A673 (cell line): ENCODE measurements around the gene FBXO41.

Experiments
- CTCF ChIP-seq: fragments of 300-800, 200-600 bp; sonication (generic); conservative IDR thresholded peaks from 2 replicates; pipeline ENCODE4 v1.5.1; 2017; ENCODE audit warnings: low read depth, mild to moderate bottlenecking, antibody characterized with exemption, low read length, moderate library complexity, mixed read lengths
- EZH2 ChIP-seq: fragments of 200-600 bp; sonication (generic); IDR thresholded peaks from 2 replicates; pipeline ENCODE4 v1.6.1; 2017; ENCODE audit warnings: borderline replicate concordance, low read depth, mild to moderate bottlenecking, mixed read lengths, antibody characterized with exemption, low read length; ENCODE audit not compliant: poor library complexity, severe bottlenecking

GRCh38 chr2:73295751-73296400, 11.6 kb upstream of the FBXO41 start:
- no peak for TF ChIP-seq EZH2
- TF ChIP-seq CTCF, result no peak
